HEK293 (cell line): ENCODE measurements around the gene CXADR.
A peak's percentile ranks its signal among the peaks of the same experiment; 100 is the strongest.

Experiments
- CTCF ChIA-PET: fragments of 350-600 bp; formaldehyde crosslinking; extraction: SDS; loops from one replicate; lab custom pipeline; 2021; ENCODE audit warnings: antibody characterized with exemption; lab: Yijun Ruan, JAX
- POLR2A ChIA-PET: fragments of 300-600 bp; formaldehyde crosslinking; extraction: SDS; loops from one replicate; lab custom pipeline; 2020; ENCODE audit warnings: antibody characterized with exemption, inconsistent platforms; lab: Yijun Ruan, JAX
- H3K27ac ChIP-seq: fragments of 200-500 bp; sonication (Bioruptor generic); 2 replicates; pipeline ENCODE4 v1.5.1; 2014; ENCODE audit warnings: low read depth, low read length, control low read depth, inconsistent platforms; ENCODE audit errors: extremely low read depth
- H3K36me3 ChIP-seq, 2 experiments: fragments of 200-500 bp in 1 of 2; sonication (Bioruptor generic) in 1 of 2; 1 replicate in 1 of 2; 2 replicates in 1 of 2; pipeline ENCODE4 v1.5.1; 2014 to 2017; ENCODE audit warnings: inconsistent platforms in 2 of 2, low read length in 2 of 2; ENCODE audit not compliant: control insufficient read depth in 2 of 2, insufficient read depth in 1 of 2
- H3K4me1 ChIP-seq: fragments of 200-500 bp; sonication (Bioruptor generic); 2 replicates; pipeline ENCODE4 v1.5.1; 2014; ENCODE audit warnings: mild to moderate bottlenecking, low read length, inconsistent platforms; ENCODE audit not compliant: control insufficient read depth, insufficient read depth
- H3K4me3 ChIP-seq: 2 replicates; pipeline ENCODE4 v1.5.1; 2011; ENCODE audit warnings: low read depth, mild to moderate bottlenecking, control low read depth, low read length, moderate library complexity
- H3K9me3 ChIP-seq: fragments of 200-500 bp; sonication (Bioruptor generic); 2 replicates; pipeline ENCODE4 v1.5.1; 2014; ENCODE audit warnings: low read depth, low read length, inconsistent platforms; ENCODE audit not compliant: control insufficient read depth, insufficient read depth
- BCL11B ChIP-seq: fragments of 450-650 bp; formaldehyde crosslinking; IDR thresholded peaks from 2 replicates; pipeline ENCODE4 v1.5.1; 2016; ENCODE audit warnings: low read depth, missing biosample characterization, missing genetic modification characterization
- GLIS1 ChIP-seq: fragments of 450-650 bp; formaldehyde crosslinking; IDR thresholded peaks from 2 replicates; pipeline ENCODE4 v1.5.1; 2016; ENCODE audit warnings: missing biosample characterization, missing genetic modification characterization
- KLF10 ChIP-seq: fragments of 450-650 bp; IDR thresholded peaks from 2 replicates; pipeline ENCODE4 v1.5.1; 2018; ENCODE audit warnings: missing biosample characterization, mild to moderate bottlenecking, missing genetic modification characterization
- KLF8 ChIP-seq: fragments of 450-650 bp; formaldehyde crosslinking; IDR thresholded peaks from 2 replicates; pipeline ENCODE4 v1.5.1; 2016; ENCODE audit warnings: missing biosample characterization, missing genetic modification characterization
- RBAK ChIP-seq: fragments of 450-650 bp; formaldehyde crosslinking; IDR thresholded peaks from 2 replicates; pipeline ENCODE4 v1.5.1; 2016; ENCODE audit warnings: missing biosample characterization, missing genetic modification characterization
- TCF7L2 ChIP-seq: IDR thresholded peaks from 2 replicates; pipeline ENCODE4 v1.6.1; 2011; ENCODE audit warnings: low read depth, mild to moderate bottlenecking, inconsistent platforms, low read length, moderate library complexity, borderline replicate concordance
- WT1 ChIP-seq: fragments of 450-650 bp; formaldehyde crosslinking; IDR thresholded peaks from 2 replicates; pipeline ENCODE4 v1.5.1; 2016; ENCODE audit warnings: missing biosample characterization, missing genetic modification characterization
- YY2 ChIP-seq: fragments of 450-650 bp; formaldehyde crosslinking; IDR thresholded peaks from 2 replicates; pipeline ENCODE4 v1.5.1; 2016; ENCODE audit warnings: missing biosample characterization, missing genetic modification characterization
- ZNF10 ChIP-seq: fragments of 450-650 bp; formaldehyde crosslinking; IDR thresholded peaks from 2 replicates; pipeline ENCODE4 v1.5.1; 2017; ENCODE audit warnings: missing biosample characterization, missing genetic modification characterization
- ZNF114 ChIP-seq: fragments of 450-650 bp; formaldehyde crosslinking; IDR thresholded peaks from 2 replicates; pipeline ENCODE4 v1.5.0; 2017; ENCODE audit warnings: missing biosample characterization, missing genetic modification characterization
- ZNF2 ChIP-seq: fragments of 450-650 bp; formaldehyde crosslinking; IDR thresholded peaks from 2 replicates; pipeline ENCODE4 v1.5.1; 2016; ENCODE audit warnings: missing biosample characterization, missing genetic modification characterization
- ZNF214 ChIP-seq: fragments of 450-650 bp; formaldehyde crosslinking; IDR thresholded peaks from 2 replicates; pipeline ENCODE4 v1.5.1; 2017; ENCODE audit warnings: missing biosample characterization, mild to moderate bottlenecking, missing genetic modification characterization, borderline replicate concordance
- ZNF266 ChIP-seq: fragments of 450-650 bp; formaldehyde crosslinking; IDR thresholded peaks from 2 replicates; pipeline ENCODE4 v1.5.1; 2016; ENCODE audit warnings: missing biosample characterization, missing genetic modification characterization, low read depth
- ZNF391 ChIP-seq: fragments of 450-650 bp; formaldehyde crosslinking; IDR thresholded peaks from 2 replicates; pipeline ENCODE4 v1.5.1; 2016; ENCODE audit warnings: low read depth, missing biosample characterization, missing genetic modification characterization, borderline replicate concordance
- ZNF521 ChIP-seq: fragments of 450-650 bp; formaldehyde crosslinking; IDR thresholded peaks from 2 replicates; pipeline ENCODE4 v1.5.1; 2017; ENCODE audit warnings: missing biosample characterization, mild to moderate bottlenecking, missing genetic modification characterization
- ZNF549 ChIP-seq: fragments of 450-650 bp; IDR thresholded peaks from 2 replicates; pipeline ENCODE4 v1.5.1; 2018; ENCODE audit warnings: missing biosample characterization, missing genetic modification characterization, mild to moderate bottlenecking, inconsistent platforms, moderate library complexity
- ZNF561 ChIP-seq: fragments of 450-650 bp; IDR thresholded peaks from 2 replicates; pipeline ENCODE4 v1.5.1; 2018; ENCODE audit warnings: missing biosample characterization, missing genetic modification characterization, borderline replicate concordance
- ZNF792 ChIP-seq: fragments of 450-650 bp; formaldehyde crosslinking; IDR thresholded peaks from 2 replicates; pipeline ENCODE4 v1.5.1; 2016; ENCODE audit warnings: missing biosample characterization, missing genetic modification characterization
- ZSCAN23 ChIP-seq: fragments of 450-650 bp; formaldehyde crosslinking; IDR thresholded peaks from 2 replicates; pipeline ENCODE4 v1.5.1; 2016; ENCODE audit warnings: missing biosample characterization, missing genetic modification characterization
- TF ChIP-seq, protein P1 (sequence below): fragments of 450-650 bp; formaldehyde crosslinking; IDR thresholded peaks from 2 replicates; pipeline ENCODE4 v1.5.1; 2016; ENCODE audit warnings: missing biosample characterization, missing genetic modification characterization
- TF ChIP-seq, protein P2 (sequence below): fragments of 450-650 bp; formaldehyde crosslinking; IDR thresholded peaks from 2 replicates; pipeline ENCODE4 v1.5.1; 2017; ENCODE audit warnings: missing biosample characterization, missing genetic modification characterization
- TF ChIP-seq, protein P3 (sequence below): fragments of 450-650 bp; IDR thresholded peaks from 2 replicates; pipeline ENCODE4 v1.5.1; 2018; ENCODE audit warnings: missing biosample characterization, mild to moderate bottlenecking, missing genetic modification characterization
- TF ChIP-seq, protein P4 (sequence below): sonication (generic); formaldehyde crosslinking; IDR thresholded peaks from 2 replicates; pipeline ENCODE4 v1.8.1; 2022; ENCODE audit warnings: mild to moderate bottlenecking, moderate library complexity, missing genetic modification reagents
- TF ChIP-seq, protein P5 (sequence below): fragments of 450-650 bp; formaldehyde crosslinking; IDR thresholded peaks from 2 replicates; pipeline ENCODE4 v1.5.1; 2016; ENCODE audit warnings: missing biosample characterization, missing genetic modification characterization
- TF ChIP-seq, protein P6 (sequence below): fragments of 450-650 bp; formaldehyde crosslinking; IDR thresholded peaks from 2 replicates; pipeline ENCODE4 v1.5.1; 2016; ENCODE audit warnings: missing biosample characterization, missing genetic modification characterization, borderline replicate concordance

Gene CXADR

DNA sequence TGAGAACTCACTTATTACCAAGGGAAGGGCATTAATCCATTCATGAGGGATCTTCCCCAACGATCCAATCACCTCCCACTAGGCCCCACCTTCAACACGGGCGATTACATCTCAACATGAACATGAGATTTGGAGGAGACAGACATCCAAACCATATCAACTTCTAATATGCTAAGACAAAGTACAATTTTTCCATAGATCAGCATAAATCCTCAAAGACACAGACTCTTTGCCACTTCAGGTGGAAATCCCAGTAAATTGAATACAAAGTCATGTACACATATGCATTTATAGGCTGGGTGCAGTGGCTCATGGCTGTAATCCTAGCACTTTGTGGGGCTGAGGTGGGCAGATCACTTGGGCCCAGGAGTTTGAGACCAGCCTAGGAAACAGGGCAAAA, 18.8 kb upstream of the CXADR start (continued):
- no peak for TF ChIP-seq ZNF266 (tag by site-specific recombination)
- TF ChIP-seq, protein P1, sequence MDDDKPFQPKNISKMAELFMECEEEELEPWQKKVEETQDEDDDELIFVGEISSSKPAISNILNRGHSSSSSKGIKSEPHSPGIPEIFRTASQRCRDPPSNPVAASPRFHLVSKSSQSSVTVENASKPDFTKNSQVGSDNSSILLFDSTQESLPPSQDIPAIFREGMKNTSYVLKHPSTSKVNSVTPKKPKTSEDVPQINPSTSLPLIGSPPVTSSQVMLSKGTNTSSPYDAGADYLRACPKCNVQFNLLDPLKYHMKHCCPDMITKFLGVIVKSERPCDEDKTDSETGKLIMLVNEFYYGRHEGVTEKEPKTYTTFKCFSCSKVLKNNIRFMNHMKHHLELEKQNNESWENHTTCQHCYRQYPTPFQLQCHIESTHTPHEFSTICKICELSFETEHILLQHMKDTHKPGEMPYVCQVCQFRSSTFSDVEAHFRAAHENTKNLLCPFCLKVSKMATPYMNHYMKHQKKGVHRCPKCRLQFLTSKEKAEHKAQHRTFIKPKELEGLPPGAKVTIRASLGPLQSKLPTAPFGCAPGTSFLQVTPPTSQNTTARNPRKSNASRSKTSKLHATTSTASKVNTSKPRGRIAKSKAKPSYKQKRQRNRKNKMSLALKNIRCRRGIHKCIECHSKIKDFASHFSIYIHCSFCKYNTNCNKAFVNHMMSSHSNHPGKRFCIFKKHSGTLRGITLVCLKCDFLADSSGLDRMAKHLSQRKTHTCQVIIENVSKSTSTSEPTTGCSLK: no peak
- no peak for TF ChIP-seq ZNF391 (tag by site-specific recombination)
- TF ChIP-seq ZSCAN23 (tag by site-specific recombination): no peak

DNA sequence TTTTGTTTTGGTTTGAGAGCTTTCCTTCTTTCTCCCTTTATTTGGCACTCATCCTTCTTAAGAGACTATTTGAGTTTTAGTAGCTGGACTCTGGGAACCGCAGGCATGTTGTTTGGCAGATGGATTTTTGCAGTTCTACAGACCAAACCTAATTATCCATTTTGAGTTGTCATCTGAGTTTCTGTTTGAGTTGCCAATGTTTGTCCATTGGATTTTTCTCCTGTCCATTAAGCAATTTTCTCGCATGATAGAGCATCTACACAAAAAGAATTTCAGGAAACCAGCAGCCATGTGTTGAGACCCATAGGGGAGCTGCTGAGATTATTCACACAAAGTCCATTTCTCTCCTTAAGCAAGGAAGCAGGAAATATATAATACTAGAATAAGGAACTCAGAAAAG, 17.2 kb upstream of the CXADR start:
- ChIA-PET CTCF (interaction anchor here (0.5 to 1.4 kb wide), 9 partner anchors 13 to 553 kb away, joined by 3 to 12 read pairs (median 4); no protein-coding TSS in a partner anchor), POLR2A (no interaction called here)
- Histone ChIP-seq H3K4me1 (peaks cover 20% of the 10 kb centered on the region), H3K27ac (no peak overlapping the region), H3K4me3 (no peak overlapping the region), H3K9me3 (no peaks in the 10 kb centered on the region), H3K36me3 (no peaks in the 10 kb centered on the region)
- TF ChIP-seq ZNF214 (no peak), TCF7L2 (no peak), ZSCAN23 (tag by site-specific recombination) (no peak), KLF8 (tag by site-specific recombination) (no peak), ZNF114 (tag by site-specific recombination) (no peak)
- TF ChIP-seq, protein P2, sequence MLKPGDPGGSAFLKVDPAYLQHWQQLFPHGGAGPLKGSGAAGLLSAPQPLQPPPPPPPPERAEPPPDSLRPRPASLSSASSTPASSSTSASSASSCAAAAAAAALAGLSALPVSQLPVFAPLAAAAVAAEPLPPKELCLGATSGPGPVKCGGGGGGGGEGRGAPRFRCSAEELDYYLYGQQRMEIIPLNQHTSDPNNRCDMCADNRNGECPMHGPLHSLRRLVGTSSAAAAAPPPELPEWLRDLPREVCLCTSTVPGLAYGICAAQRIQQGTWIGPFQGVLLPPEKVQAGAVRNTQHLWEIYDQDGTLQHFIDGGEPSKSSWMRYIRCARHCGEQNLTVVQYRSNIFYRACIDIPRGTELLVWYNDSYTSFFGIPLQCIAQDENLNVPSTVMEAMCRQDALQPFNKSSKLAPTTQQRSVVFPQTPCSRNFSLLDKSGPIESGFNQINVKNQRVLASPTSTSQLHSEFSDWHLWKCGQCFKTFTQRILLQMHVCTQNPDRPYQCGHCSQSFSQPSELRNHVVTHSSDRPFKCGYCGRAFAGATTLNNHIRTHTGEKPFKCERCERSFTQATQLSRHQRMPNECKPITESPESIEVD (tag by site-specific recombination): peak; percentile 25; the same call in 1 of the 2 replicates

DNA sequence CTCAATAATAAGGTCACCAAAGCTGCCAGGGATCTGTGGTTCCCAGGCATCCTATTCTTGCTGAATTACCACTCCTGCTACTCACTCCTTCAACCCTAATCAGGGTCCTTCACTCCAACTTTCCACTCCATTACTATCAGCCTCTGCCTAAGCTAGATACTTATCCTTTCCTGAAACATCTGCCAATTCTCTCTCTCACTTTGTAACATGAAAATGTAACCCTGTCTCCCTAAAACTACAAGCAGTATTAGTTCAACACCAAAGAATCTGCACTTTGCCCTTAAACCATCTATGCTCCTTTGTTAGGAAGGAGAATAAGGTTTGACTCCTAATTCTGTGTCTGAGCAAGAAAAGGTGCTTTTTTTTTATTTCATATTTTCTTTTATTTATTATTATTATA, 15.5 kb upstream of the CXADR start:
- ChIA-PET CTCF (interaction anchor here (0.6 to 1.0 kb wide), 2 partner anchors 13 to 138 kb away, joined by 3 to 4 read pairs; no protein-coding TSS in a partner anchor), POLR2A (interaction anchor here (0.9 kb wide), 1 partner anchor 15 kb away, joined by 3 read pairs; no protein-coding TSS in a partner anchor)
- Histone ChIP-seq H3K4me3 (no peak overlapping the region), H3K4me1 (peaks cover 27% of the 10 kb centered on the region), H3K27ac (no peak overlapping the region), H3K36me3 (no peaks in the 10 kb centered on the region), H3K9me3 (no peaks in the 10 kb centered on the region)
- TF ChIP-seq, protein P3, sequence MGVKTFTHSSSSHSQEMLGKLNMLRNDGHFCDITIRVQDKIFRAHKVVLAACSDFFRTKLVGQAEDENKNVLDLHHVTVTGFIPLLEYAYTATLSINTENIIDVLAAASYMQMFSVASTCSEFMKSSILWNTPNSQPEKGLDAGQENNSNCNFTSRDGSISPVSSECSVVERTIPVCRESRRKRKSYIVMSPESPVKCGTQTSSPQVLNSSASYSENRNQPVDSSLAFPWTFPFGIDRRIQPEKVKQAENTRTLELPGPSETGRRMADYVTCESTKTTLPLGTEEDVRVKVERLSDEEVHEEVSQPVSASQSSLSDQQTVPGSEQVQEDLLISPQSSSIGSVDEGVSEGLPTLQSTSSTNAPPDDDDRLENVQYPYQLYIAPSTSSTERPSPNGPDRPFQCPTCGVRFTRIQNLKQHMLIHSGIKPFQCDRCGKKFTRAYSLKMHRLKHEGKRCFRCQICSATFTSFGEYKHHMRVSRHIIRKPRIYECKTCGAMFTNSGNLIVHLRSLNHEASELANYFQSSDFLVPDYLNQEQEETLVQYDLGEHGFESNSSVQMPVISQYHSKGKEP (tag by site-specific recombination): no peak
- TF ChIP-seq ZNF792 (tag by site-specific recombination) (no peak), WT1 (no peak), BCL11B (tag by site-specific recombination) (no peak), ZNF10 (tag by site-specific recombination) (no peak), YY2 (tag by site-specific recombination) (no peak), RBAK (tag by site-specific recombination) (no peak), KLF10 (tag by site-specific recombination) (no peak), ZNF561 (tag by site-specific recombination) (no peak), ZNF549 (tag by site-specific recombination) (no peak), ZNF2 (tag by site-specific recombination) (no peak), GLIS1 (no peak), ZNF521 (no peak)
- TF ChIP-seq, protein P4, sequence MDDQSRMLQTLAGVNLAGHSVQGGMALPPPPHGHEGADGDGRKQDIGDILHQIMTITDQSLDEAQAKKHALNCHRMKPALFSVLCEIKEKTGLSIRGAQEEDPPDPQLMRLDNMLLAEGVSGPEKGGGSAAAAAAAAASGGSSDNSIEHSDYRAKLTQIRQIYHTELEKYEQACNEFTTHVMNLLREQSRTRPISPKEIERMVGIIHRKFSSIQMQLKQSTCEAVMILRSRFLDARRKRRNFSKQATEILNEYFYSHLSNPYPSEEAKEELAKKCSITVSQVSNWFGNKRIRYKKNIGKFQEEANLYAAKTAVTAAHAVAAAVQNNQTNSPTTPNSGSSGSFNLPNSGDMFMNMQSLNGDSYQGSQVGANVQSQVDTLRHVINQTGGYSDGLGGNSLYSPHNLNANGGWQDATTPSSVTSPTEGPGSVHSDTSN (CRISPR knock-in tag): no peak
- TF ChIP-seq, protein P5, sequence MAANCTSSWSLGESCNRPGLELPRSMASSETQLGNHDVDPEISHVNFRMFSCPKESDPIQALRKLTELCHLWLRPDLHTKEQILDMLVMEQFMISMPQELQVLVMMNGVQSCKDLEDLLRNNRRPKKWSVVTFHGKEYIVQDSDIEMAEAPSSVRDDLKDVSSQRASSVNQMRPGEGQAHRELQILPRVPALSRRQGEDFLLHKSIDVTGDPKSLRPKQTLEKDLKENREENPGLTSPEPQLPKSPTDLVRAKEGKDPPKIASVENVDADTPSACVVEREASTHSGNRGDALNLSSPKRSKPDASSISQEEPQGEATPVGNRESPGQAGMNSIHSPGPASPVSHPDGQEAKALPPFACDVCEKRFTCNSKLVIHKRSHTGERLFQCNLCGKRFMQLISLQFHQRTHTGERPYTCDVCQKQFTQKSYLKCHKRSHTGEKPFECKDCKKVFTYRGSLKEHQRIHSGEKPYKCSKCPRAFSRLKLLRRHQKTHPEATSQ (tag by site-specific recombination): no peak
- TF ChIP-seq, protein P6, sequence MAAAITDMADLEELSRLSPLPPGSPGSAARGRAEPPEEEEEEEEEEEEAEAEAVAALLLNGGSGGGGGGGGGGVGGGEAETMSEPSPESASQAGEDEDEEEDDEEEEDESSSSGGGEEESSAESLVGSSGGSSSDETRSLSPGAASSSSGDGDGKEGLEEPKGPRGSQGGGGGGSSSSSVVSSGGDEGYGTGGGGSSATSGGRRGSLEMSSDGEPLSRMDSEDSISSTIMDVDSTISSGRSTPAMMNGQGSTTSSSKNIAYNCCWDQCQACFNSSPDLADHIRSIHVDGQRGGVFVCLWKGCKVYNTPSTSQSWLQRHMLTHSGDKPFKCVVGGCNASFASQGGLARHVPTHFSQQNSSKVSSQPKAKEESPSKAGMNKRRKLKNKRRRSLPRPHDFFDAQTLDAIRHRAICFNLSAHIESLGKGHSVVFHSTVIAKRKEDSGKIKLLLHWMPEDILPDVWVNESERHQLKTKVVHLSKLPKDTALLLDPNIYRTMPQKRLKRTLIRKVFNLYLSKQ: no peak
